ENCODE data around the gene COL17A1.

DNA sequence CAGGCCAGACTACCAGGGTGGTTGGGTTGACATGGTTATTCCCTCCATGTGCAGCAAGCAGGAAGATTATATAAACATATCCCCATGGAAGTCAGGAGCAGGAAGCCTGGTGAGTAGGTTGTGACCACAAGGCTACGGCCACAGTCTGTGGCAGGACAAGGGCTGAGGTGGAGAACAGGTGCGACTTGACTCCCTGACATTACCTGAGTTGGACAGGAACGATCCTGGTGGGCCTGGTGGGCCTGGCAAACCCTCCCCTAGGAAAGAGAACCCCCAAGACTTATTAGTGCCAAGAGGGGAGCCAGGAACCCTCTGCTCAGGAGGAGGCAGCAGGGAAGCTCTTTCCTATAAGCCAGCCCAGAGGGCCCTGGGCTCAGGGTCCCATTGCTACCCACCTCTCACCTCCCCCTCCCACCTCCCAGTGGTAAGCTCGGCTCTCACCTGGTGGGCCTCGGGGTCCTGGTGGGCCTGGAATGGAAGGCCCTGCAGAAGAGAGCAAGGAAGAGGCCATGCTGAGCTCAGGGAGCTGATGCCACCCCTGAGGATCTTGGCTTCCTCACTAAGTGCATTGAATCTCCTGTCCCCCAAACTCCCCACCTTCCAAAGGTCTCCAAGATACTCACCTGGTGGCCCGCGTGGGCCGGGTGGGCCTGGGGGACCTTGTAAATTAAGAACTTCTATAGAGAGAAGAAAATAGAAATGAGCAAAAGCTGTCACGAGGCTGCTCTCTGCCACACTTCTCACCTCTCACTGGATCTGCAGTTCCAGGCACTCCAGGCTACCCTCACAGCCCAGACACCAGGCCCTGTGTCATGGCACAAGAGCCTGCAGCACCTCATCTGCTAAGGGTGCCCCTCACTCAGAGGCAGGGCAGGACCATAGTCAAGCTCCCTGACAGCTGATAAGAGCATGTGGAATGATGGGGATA lies 44.6 kb downstream of the COL17A1 start:
- TF ChIP-seq CTCF (conservative IDR thresholded peaks at IDR 0.05) (no peak), EZH2 (IDR thresholded peaks at IDR 0.05; ENCODE audit: low read depth) (no peak)

Data from PC-9 (cell line).